Measurements from ENCODE around the gene TMEM176A.
"Not testable (repeated sequence)": the region's sequence is repeated elsewhere in the genome, so short reads cannot be mapped to it uniquely, and the experiment has no call there.

TMEM176A gene, protein sequence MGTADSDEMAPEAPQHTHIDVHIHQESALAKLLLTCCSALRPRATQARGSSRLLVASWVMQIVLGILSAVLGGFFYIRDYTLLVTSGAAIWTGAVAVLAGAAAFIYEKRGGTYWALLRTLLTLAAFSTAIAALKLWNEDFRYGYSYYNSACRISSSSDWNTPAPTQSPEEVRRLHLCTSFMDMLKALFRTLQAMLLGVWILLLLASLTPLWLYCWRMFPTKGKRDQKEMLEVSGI

DNA sequence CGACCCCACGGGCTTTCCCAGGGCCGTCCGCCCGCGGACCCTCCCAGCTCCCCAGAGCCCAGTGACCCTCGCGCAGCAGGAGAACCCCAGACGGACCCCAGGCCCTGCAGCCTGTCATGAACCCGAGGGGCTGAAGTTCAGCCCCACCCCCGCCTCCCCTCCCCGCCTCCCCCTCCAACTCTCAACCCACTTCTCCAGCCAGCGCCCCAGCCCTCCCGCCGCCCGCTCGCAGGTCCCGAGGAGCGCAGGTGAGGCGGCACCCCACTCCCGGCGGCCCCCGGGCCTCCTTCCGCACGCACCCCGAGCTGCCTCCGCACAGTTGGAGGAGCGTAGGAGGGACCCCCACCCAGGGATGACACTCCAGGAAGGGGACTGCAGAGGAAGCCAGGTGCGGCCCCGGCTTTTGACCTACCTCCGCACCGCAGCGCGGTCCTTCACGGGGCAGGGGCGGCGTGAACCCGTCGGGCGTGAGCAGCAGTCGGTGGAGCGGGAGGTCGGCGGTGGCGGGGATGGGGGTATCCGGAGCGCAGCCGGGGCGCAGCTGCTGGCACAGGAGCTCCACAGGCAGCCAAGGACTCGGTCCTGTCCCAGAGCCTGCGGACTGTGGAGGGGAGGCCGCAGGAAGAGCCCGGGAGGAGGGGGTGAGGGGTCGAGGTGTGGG lies at the start of gene TMEM176A:
Gene TMEM176A (plus strand): TSS at position 189 of the 661 bp plus-strand sequence. CDS start 782 bp downstream, outside the sequence.
- DNase-seq: peak in 3 of 14 donors; percentile 39 to 85 (median 76)

DNA sequence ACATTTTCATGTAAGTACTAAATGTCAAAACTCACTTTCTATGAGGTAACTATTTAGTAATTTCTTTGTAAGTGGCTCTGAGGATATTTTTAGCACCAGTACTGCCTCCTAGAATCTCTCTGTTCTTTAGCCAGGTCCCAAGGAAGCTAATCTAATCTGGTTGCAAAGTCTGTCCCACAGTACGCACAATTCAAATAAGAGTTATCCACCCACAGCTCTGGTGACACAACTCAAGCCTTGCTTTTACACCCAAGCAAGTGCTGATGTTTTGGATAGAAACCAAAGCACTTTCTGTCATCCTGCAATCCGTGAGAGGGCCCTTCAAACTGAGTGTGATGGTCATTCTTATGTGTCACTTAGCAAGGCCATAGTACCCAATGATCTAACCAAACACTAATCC lies 48.9 kb upstream of the TMEM176A start:
- DNase-seq: no peak

DNA sequence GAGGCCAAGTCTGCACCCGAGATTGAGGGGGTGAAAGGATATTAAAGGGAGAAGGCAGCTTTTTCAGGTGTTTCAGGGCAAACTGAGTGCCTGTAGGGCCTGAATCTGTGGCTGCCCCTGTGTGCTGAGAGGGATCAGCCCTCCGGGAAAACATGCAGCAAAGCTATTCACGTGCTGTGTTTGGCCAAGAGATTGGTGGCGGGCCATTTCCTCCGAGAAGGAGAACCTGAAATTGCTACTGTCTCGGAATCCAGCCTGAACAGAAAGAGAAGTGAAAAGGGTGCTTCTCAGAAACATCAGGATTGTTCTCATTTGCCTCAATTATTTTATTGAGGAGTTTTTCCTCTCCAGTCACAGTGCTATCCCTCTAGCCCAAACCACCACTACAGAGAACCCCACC lies 47.3 kb upstream of the TMEM176A start:
- DNase-seq: peak in 4 of 14 donors; percentile 7 to 19 (median 14)

DNA sequence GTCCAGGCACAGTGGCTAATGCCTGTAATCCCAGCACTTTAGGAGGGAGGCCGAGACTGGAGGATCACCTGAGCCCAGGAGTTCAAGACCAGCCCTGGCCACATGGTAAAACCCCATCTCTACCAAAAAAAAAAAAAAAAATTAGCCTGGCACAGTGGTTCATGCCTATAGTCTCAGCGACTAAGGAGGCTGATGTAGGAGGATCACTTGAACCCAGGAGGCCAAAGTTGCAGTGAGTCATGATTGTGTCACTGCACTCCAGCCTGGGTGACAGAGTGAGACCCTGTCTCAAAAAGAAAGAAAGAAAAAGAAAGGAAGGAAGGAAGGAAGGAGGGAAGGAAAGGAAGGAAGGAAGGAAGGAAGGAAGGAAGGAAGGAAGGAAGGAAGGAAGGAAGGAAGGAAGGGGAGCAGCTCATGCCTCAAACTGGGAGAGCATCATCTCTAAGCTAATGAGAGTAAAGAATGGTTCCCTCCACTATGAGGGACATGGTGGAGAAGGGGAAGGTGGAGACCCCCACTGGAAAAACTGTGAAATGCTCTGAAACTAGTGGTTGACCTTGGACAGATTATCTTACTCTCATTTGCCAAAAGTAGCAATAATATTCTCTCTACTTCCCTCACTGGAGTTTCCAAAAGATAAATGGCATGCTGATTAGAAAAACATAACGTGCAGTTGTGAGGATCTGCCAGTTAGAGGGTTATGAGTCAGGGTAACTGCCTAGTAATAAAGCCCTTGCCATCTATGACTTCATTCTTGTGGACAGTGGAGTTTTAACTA lies 46.6 kb upstream of the TMEM176A start:
- DNase-seq: no peak

DNA sequence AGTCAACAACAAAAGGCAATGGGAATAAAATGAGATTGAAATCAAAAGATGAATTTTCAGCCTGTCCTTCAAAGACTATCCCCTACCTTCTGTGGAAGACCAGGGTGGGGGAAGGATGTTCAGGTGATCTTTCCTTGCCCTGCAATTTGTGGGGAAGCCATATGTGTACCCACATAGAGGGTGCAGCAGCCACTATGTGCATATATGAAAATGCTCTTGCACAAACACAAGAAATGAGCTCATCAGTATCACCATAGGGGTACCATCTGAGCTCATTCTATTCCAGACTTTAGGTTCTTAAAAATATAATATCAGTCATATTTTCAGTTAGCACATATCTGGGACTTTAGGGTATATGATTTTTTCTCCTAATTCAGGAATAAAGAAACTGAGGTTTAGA lies 45.6 kb upstream of the TMEM176A start:
- DNase-seq: no peak

DNA sequence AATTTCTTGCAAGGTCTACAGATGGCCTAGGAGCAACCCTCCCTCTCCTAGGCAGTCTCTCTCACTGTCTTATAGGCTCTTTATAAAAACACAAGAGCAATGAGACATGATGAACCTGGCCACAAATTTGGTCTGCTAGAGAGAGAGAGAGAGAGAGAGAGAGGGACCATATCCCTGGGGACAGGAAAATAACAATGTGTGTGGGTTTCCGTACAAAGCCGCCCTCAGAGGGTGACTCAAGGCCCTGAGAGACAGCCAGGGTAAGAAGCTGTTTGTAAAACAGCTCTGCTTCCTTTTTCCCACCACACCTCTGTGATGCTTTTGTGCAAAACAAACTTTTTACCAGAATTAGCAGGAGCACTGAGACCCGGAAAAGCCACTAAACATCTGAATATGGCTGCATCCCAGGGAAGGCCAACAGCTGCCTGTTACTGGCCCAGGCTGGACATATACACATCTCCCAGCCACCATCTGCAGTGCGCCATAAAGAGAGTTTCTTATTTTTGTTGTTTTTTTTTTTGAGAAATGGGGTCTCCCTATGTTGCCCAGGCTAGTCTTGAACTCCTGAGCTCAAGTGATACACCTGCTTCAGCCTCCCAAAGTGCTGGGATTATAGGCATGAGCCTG lies 45.0 kb upstream of the TMEM176A start:
- no peak for DNase-seq

DNA sequence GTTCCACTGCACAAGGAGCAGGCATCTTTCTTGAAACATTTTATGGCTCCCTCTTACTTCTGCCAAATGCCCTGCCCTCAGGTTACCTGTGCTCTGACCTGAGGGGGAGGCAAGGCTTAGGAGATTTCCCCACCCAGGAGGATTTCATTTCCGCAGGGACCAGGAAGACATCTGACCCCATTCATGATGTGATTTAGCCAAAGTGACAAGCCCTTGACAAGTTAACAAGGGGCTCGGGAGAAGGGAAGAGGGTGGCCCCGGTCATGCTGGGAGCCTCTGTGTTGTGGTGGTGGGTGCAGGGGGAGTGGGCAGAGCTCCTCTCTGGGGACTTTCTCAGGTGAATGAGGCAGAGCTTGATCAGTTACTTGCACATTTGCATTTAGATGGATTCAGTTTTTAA lies 44.4 kb upstream of the TMEM176A start:
- DNase-seq: no peak

DNA sequence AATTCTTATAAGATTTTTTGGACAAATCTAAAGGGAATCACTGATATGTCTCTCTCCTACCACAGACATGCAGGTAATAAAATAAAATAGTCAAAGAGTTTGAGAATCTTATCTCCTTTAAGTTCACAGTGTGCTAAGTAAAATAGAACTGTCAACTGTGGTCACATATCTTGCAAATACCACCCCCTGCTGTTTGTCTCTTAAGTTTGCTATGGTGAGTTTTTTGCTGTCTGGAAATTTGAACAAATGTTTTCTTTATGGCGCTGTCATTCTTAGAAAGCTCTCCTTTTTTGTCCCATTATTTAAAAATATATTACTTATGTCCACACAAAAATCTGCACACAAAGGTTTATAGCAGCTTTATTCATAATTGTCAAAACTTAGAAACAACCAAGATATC lies 43.7 kb upstream of the TMEM176A start:
- DNase-seq: no peak

DNA sequence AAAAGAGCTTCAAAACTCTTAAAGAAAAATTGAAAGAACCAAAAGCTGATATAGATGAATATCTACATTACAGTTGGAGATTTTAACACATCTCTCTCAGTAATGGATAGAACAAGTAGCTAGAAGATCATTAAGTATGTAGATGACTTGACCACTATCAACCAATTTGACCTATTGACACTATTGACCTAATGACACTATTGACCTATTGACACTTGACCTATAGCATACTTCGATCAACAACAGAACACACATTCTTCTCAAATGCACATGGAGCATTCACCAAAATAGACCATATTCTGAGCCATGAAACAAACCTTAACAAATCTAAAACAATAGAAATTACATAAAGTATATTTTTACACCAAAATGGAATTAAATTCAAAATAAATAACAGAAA lies 41.1 kb upstream of the TMEM176A start:
- DNase-seq: no peak

DNA sequence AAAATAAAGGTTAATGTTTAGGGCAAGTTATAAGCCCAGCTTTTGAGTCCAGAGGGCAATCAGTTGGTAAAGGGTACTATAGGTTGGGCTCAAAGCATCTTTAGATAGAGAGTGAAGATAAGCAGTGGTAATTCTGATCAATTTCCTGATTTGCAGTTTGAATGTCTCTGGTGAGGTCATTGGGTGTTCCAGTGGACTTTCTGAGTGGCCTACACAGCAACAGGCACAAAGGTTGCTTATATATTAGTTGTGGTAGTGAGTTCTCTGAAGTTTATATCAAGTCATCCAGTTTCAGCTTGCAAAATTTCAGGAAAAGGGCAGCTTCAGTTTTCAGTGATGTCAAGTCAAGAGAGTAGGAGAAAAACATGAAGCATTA lies 34.2 kb upstream of the TMEM176A start:
- DNase-seq: no peak

DNA sequence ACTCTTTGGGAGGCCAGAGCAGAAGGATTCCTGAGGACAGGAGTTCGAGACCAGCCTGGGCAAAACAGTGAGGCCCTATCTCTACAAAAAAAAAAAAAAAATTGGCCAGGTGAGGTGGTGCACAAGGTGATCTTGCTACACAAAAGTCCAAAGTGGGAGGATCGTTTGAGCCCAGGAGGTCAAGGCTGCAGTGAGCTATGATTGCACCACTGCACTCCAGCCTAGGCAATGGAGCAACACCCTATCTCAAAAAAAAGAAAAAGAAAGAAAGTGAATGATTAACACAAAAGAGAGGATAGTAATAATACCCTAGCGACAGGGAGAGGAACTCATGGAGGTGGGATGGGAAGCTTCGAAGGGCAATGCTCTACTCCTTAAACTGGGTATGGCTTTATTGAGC lies 30.8 kb upstream of the TMEM176A start:
- no peak for DNase-seq

DNA sequence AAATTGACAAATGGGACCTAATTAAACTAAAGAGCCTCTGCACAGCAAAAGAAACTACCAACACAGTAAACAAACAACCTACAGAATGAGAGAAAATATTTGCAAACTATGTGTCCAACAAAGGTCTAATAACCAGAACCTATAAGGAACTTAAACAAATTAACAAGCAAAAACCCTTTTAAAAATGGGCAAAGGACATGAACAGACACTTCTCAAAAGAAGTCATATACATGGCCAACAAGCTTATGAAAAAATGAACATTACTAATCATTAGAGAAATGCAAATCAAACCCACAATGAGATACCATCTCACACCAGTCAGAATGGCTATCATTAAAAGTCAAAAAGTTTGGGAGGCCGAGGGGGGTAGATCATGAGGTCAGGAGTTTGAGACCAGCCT lies 26.4 kb upstream of the TMEM176A start:
- DNase-seq: not testable (repeated sequence)

DNA sequence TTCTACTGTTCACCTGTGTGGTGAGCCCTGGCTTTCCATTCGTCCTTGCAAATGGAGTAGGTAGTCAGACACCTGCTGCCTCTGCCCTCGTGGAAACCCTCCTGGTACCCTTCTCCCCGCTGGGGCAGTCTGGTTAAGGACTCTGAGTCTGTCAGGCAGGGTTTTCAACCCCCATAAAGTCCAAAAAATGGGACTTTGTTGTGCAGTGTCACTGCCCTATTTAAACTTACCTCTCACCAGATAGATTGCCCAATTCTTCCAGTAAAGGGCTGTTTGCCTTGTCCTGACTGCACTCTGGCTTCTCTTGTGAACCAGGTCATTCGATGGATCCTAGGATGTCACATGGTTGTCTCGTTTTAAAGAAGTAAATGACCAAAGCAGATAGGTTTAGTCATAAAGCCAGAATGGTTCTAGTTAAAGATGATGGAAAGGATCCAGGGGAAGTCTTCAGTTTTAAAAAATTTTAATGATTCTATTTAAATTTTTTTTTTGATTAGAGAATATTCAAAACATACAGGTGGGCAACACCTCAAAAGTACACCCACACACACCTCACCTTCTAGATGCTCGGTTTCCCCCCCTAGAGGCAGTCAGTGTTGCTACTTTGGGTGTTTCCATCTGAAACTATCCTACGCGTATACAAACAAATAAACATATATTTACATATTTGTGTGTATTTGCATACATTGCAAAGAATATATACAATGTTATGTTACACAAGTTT lies 22.4 kb upstream of the TMEM176A start:
- no peak for DNase-seq

DNA sequence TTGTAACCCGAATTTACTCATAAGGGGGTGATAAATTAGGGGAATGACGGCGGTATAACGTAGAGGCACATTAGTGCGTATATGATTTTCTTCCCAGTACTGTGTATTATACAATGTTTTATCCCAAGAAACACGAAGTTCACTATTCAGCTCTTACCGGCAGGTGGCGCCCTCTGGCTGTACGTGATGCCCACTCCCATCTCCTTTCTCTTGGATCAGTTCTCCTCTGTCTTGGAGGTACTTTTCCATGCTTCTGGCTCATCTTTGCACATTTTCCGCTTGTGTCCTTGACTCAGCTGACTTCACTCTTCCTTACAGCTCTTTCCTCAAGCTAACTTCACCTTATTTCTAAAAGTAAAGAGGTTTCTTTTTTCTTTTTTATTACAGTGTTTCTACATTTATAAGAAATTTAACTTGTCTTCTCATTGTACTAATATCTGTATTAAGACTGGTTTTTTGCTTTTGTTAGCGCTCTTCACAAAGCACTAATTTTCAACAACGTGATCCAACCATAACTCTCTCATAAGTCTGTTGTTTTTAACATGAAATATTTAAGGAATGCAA lies 21.7 kb upstream of the TMEM176A start:
- DNase-seq: peak in 10 of 14 donors; percentile 25 to 75 (median 46)

DNA sequence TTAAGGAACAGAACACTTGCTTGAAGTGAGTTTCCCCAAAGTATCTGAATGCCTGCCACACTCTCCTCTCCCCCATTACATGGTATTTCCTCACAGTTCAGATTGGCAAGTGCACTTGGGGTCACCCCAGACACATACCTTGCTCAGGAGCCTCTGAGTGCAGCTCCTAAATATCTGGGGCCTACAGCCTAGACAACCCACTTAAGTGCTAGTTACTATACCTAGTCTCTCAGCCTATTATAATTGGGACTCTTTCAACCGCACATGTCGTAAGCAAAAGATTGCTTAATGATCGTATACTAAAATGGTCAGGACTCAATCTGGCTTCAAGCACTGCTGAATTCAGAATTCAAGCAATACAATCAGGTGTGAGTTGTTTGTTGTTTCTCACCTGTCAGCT lies 20.3 kb upstream of the TMEM176A start:
- DNase-seq: no peak

DNA sequence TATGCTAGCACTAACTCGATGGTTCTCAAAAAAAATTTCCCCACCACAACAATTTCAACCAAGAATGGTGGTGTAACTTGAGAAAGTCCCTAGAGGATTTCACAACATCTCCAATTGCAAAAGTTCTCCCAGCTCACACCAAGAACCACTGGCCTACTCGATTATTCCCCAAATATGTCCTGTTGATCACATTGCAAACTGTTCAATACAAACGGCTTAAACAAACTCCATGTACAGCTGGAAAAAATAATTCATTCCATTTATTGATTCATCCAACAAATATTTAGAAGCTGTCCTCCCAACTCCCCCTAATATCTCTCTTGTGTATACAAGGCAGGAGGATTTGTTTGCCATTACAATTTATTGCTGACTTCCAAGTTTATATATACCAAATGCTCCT lies 19.5 kb upstream of the TMEM176A start:
- DNase-seq: no peak

DNA sequence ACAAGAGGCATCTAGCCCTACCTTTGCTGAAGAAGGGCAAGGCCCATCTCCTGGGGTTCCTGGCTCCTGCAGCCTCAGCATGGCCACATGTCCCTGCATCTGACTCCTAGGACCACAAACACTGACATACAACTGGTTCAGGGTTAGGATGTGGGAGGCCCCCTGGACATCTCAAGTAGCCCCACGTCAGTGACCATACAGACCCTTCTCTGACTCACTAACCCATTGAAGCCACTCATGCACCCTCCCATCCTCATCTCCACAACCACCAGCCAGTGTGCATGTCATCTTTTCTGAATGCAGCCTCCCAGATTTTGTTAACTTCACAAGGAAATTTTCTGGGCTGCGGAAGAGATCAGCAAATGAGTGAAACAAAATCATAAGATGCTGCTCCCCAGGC lies 18.6 kb upstream of the TMEM176A start:
- DNase-seq: no peak

DNA sequence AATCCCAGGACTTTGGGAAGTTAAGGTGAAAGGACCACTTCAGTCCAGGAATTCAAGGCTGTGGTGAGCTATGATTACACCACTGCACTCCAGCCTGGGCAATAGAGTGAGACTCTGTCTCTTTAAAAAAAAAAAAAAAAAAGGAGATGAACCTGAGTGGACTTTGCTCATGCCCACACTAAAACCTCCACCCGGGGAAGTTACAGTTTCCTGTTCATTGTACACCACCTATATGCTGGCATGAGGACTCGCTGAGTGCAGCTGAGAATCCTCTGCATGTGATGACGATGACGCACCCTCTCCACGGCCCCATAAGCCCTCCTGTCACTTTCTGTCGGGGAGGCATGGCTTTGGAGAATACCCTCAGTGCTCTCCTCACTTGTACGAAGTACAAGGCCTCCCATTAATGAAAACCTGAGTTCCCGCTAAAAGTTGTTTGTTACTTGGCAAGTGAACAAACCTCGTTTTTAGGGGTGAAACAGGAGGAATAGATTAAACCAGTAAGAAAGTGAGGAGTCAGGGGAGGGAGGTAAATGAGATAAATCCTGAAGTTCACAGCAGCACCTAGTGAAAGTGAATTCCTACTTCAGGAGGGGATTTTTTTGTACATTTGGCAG lies 16.3 kb upstream of the TMEM176A start:
- DNase-seq: no peak

DNA sequence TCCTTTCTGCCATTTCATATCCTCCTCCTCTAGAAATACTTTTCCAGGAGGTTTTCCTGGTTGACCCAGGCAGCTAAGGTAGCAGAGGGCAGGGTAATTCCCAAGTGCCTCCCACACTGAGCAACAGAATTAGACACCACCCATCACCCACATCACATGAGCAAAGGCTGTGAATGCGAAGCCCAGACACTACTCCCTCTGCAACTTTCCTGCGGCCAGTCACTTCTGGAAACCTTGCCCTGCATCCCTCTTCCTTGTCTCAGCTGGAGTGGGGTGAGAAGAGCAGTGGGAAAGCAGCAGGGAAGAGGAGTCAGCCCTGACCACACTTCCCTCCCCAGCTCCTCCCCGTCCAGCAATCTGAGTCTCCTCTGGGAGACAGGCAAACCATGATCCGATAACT lies 15.6 kb upstream of the TMEM176A start:
- DNase-seq: no peak

DNA sequence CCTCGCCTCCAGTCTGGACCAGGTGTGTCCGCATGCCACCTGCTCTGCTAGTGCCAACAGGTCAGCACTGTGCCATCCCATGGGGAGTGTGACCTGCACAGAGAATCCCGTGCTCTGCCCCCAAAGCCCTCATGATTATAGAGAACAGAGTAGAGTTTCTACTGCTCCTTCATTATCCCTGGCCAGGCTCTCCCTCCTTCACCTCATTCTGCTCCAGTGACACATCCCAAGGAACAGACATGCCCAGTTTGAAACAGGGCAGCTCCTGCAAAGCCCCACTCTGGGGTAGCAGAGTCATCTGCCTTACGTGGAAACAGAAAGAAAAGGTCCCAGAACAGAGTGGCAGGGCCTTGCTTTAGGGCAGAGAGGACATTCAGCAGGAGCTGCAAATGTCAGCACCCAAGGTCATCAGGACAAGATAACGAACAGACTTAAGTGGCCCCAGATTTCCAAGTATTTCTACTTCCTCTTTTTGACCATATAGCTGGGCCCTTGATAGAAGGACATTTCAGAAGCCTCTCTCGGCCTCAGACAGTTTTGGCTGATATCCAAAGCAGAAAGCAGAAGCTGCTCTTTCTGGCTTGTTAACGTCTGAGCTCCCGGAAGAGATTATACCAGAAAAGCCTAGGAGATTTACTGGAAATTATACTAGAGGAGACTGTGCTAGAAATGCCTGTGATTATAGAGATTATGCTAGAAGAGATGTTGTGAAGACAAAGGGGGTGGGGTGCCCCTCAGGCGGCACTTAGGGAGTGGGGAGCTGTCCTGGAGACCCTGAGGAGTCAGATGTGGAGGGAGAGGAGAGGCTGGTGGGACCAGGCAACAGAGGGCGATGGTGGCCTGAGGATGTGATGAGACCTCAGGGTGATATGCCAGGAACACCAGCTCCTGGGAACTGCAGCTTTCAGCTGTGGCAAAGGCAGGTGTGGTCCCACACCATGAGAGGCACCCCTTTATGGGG lies 13.0 kb upstream of the TMEM176A start:
- peak in 3 of 14 donors; percentile 27 to 52 (median 34) for DNase-seq
